Astrocyte of the cerebellum (primary cell): ENCODE data around the gene CRYBB2.

Experiments used
- DNase-seq: peaks from one replicate; pipeline ENCODE4 v3.0.0-alpha.2; 2011; ENCODE audit warnings: low read depth
- H3K4me3 ChIP-seq: 2 replicates; pipeline ENCODE4 v1.5.1; 2011; ENCODE audit warnings: mild to moderate bottlenecking, low read depth, low read length, moderate library complexity
- in situ Hi-C: cut with HindIII; loops from 2 replicates; pipeline ENCODE4 v1.10.0; 2017; ENCODE audit warnings: low sequenced_read_pairs
- TF ChIP-seq, protein P1 (sequence below): IDR thresholded peaks from 2 replicates; pipeline ENCODE4 v1.5.1; 2012; ENCODE audit warnings: low read length, low read depth, moderate library complexity, mild to moderate bottlenecking; ENCODE audit errors: missing control alignments

Gene CRYBB2

DNA sequence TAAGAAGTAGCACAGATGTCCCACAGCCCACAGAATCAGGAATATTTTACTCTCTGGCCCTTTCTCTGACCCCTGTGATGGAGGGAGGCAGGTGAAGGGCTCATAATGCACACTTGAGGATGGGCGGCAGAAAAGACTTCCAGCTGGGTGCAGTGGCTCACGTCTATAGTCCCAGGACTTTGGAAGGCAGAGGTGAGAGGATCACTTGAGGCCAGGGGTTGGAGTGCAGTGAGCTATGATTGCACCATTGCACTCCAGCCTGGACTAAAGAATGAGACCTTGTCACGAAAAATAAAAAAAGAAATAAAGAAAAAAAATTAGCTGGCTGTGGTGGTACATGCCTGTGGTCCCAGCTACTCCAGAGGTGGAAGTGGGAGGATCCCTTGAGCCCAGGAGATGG lies 33.3 kb upstream of the CRYBB2 start:
- no peak overlapping the region for H3K4me3 ChIP-seq
- in situ Hi-C loops = loop anchor here (5.0 to 10.0 kb wide), 2 partner anchors 34 to 311 kb away; no protein-coding TSS in a partner anchor
- TF ChIP-seq, protein P1, sequence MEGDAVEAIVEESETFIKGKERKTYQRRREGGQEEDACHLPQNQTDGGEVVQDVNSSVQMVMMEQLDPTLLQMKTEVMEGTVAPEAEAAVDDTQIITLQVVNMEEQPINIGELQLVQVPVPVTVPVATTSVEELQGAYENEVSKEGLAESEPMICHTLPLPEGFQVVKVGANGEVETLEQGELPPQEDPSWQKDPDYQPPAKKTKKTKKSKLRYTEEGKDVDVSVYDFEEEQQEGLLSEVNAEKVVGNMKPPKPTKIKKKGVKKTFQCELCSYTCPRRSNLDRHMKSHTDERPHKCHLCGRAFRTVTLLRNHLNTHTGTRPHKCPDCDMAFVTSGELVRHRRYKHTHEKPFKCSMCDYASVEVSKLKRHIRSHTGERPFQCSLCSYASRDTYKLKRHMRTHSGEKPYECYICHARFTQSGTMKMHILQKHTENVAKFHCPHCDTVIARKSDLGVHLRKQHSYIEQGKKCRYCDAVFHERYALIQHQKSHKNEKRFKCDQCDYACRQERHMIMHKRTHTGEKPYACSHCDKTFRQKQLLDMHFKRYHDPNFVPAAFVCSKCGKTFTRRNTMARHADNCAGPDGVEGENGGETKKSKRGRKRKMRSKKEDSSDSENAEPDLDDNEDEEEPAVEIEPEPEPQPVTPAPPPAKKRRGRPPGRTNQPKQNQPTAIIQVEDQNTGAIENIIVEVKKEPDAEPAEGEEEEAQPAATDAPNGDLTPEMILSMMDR = no peak
- DNase-seq = no peak

DNA sequence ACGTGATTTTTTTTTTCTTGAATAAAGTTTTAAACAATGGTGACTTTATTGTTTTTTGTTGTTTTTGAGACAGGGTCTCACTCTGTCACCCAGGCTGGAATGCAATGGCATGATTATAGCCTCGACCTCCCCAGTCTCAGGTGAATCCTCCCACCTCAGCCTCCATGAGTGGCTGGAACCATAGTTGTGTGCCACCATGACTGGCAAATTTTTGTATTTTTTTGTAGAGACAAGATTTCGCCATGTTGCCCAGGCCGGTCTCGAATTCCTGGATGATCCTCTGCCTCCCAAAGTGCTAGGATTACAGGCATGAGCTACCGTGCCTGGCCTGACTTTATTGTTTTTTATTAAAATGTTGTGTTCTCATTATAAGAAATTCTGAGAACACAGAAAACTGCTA lies 32.0 kb upstream of the CRYBB2 start:
- no peak for DNase-seq
- no peak overlapping the region for H3K4me3 ChIP-seq
- TF ChIP-seq, protein P1 = no peak
- in situ Hi-C loops = loop anchor here (5.0 to 10.0 kb wide), 2 partner anchors 35 to 313 kb away; no protein-coding TSS in a partner anchor

DNA sequence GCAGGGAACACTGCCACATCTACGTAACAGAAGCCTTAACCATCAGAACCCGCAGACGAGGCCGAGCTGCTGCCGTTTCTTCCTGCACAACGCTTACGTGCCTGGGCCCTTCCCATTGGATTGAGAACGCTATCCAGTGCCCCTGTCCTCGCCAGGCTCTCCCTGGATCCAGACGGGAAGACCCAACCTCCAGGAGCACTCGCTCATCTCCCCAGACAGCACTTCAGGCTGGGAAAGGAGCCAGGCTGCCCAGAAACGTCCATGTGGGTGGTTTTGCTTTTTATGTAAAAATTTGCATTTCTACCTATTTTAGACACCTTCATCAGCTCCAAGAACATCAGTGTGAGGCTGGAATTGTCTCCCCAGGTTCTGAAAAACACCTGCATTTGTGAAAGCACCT lies 27.0 kb upstream of the CRYBB2 start:
- no peak for DNase-seq
- TF ChIP-seq, protein P1 = no peak
- H3K4me3 ChIP-seq = no peak overlapping the region
- in situ Hi-C loops = no loop called here

DNA sequence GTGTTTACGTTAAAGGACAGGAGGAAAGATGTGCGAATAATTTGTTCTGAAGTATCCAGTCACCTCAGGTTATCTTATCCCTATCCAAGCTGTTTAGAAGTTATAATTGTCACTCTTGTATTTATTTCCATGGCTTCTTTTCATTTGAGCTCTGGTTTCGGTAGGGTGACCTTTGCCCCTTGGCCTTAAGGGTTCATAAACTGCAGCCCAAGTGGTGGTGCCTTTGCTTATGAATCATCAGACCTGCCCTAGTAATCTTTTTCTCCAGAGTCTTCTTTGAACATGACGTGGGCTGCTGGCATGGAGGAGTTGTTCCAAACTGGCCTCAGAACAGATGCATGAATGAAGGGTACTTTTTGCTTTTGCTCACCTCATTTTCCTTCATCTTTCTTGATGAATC lies 26.3 kb upstream of the CRYBB2 start:
- TF ChIP-seq, protein P1 = no peak

DNA sequence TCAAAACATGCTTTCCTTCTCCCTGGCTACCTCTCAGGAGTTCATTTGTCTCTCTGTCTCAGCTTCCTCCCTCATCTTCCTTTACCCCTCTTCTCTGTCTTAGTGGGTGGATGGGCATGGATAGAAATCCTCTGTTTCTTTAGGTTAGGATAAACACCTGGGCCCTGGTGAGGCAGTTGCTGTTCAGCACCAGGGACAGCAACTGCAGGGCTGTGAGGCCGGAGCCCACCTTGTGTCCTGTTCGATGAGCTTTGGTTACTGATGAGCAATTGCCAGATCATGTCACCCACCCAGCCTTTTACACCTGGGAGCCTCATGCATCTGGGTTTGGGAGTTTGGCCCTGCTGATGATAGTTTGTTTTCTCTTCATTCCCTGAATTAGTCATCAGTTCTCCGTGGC lies 25.9 kb upstream of the CRYBB2 start:
- no peak overlapping the region for H3K4me3 ChIP-seq
- DNase-seq = no peak
- in situ Hi-C loops = no loop called here
- TF ChIP-seq, protein P1 = no peak

More for the DNA sequence above, 26.3 kb upstream of the CRYBB2 start:
- DNase-seq = no peak
- in situ Hi-C loops = no loop called here
- no peak overlapping the region for H3K4me3 ChIP-seq

DNA sequence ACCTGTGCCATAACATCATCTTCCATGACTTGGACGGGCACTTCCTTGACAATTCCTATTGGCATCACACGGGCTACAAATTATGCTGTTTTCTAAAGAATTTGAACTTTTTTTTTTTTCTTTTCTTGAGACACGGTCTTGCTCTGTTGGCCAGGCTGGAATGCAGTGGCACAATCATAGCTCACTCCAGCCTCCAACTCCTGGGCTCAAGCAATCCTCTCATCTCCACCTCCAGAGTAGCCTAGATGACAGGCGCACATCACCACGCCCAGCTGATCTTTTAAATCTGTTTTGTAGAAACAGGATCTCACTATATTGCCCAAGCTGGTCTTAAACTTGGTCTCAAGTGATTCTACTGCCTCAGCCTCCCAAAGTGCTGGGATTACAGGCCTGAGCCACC lies 23.1 kb upstream of the CRYBB2 start:
- DNase-seq = no peak
- TF ChIP-seq, protein P1 = no peak
- H3K4me3 ChIP-seq = no peak overlapping the region
- in situ Hi-C loops = no loop called here

DNA sequence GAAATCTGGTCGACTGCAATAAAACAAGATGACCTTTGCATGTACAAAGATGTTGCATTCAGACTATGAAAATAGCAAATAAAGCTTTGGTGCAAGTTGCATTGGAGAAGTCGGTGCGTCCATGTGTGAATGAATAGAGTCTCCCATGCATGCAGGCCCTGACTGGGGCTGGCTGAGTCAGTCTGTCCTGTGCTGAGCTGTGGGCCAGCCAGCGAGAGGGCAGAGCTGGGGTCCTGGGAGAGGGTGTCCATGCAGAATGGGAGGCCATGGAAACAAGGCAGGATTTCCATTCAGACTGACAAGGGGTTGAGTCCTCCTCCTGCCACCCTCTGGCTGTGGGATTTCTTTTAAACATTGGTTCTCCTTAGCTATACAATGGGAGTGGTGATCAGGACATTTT lies 22.1 kb upstream of the CRYBB2 start:
- TF ChIP-seq, protein P1 = no peak
- no peak overlapping the region for H3K4me3 ChIP-seq
- in situ Hi-C loops = no loop called here
- no peak for DNase-seq
